T47D (cell line): ENCODE measurements around the gene ADAMTS17.

Experiments
- DNase-seq, 2 experiments: peaks; one replicate each; pipeline versions ENCODE4 v3.0.0 to v3.0.0-alpha.2; 2011 to 2012; ENCODE audit warnings: low read depth in 1 of 2, low spot score in 1 of 2
- JUND ChIP-seq: IDR thresholded peaks from 2 replicates; pipeline ENCODE4 v1.6.1; 2012; ENCODE audit warnings: low read depth
- in situ Hi-C: cut with HindIII; loops from 2 replicates; pipeline ENCODE4 v1.10.0; 2016; ENCODE audit warnings: low sequenced_read_pairs, low pct_unique_long_range_greater_than_20kb

ADAMTS17 gene

GRCh38 chr15:100114571-100114970 lies 227.2 kb downstream of the ADAMTS17 start:
- no peak for DNase-seq
- in situ Hi-C loops, result no loop called here
- TF ChIP-seq JUND, result no peak

GRCh38 chr15:100114100-100114499 lies 227.7 kb downstream of the ADAMTS17 start:
- no peak for TF ChIP-seq JUND
- DNase-seq, result no peak
- in situ Hi-C loops, result no loop called here

GRCh38 chr15:100113351-100114080 lies 228.3 kb downstream of the ADAMTS17 start:
- DNase-seq, result no peak
- no peak for TF ChIP-seq JUND
- in situ Hi-C loops, result no loop called here

GRCh38 chr15:100112636-100113305 lies 229.0 kb downstream of the ADAMTS17 start:
- in situ Hi-C loops, result no loop called here
- DNase-seq, result no peak
- TF ChIP-seq JUND, result no peak

- no peak for TF ChIP-seq JUND
- no peak for DNase-seq
- in situ Hi-C loops, result no loop called here
These were observed 229.7 kb downstream of the ADAMTS17 start for GRCh38 chr15:100112061-100112420.

- DNase-seq, result no peak
- TF ChIP-seq JUND, result no peak
- in situ Hi-C loops, result no loop called here
These were observed 230.4 kb downstream of the ADAMTS17 start for GRCh38 chr15:100111125-100112060.

GRCh38 chr15:100109486-100110035 lies 232.2 kb downstream of the ADAMTS17 start:
- TF ChIP-seq JUND, result no peak
- in situ Hi-C loops, result no loop called here
- DNase-seq, result no peak

- no peak for TF ChIP-seq JUND
- DNase-seq, result no peak
- in situ Hi-C loops, result no loop called here
These were observed 232.9 kb downstream of the ADAMTS17 start for GRCh38 chr15:100108846-100109245.

GRCh38 chr15:100108346-100108745 lies 233.4 kb downstream of the ADAMTS17 start:
- no peak for DNase-seq
- in situ Hi-C loops, result no loop called here

GRCh38 chr15:100107606-100108225 lies 234.1 kb downstream of the ADAMTS17 start:
- in situ Hi-C loops, result no loop called here

More at GRCh38 chr15:100108346-100108745, 233.4 kb downstream of the ADAMTS17 start:
- TF ChIP-seq JUND, result no peak

GRCh38 chr15:100107151-100107550 lies 234.6 kb downstream of the ADAMTS17 start:
- TF ChIP-seq JUND, result no peak
- no peak for DNase-seq
- in situ Hi-C loops, result no loop called here

More at GRCh38 chr15:100107606-100108225, 234.1 kb downstream of the ADAMTS17 start:
- DNase-seq, result no peak
- TF ChIP-seq JUND, result no peak

- in situ Hi-C loops, result no loop called here
- TF ChIP-seq JUND, result no peak
- no peak for DNase-seq
These were observed 235.0 kb downstream of the ADAMTS17 start for GRCh38 chr15:100106732-100107131.
